Forelimb muscle (tissue), 1 donor: Measurements from ENCODE around the gene HOPX. TPM values are rescaled to one million over a fixed set of nuclear protein-coding genes. Genes with fewer than 3 reads are reported as not detected.
"Not testable (repeated sequence)": the region's sequence is repeated elsewhere in the genome, so short reads cannot be mapped to it uniquely, and the experiment has no call there.

Source experiments
- DNase-seq: peaks from one replicate; pipeline ENCODE4 v3.0.0-alpha.2; 2013; ENCODE audit warnings: low read depth
- polyA plus RNA-seq: library from polyadenylated mRNA; unstranded; fragments of 120-200 nt; gene quantifications from one replicate; pipeline ENCODE4 v1.2.1, GENCODE V29; 2013; ENCODE audit not compliant: insufficient read length

The HOPX gene
- 25.4 TPM for polyA plus RNA-seq

DNA sequence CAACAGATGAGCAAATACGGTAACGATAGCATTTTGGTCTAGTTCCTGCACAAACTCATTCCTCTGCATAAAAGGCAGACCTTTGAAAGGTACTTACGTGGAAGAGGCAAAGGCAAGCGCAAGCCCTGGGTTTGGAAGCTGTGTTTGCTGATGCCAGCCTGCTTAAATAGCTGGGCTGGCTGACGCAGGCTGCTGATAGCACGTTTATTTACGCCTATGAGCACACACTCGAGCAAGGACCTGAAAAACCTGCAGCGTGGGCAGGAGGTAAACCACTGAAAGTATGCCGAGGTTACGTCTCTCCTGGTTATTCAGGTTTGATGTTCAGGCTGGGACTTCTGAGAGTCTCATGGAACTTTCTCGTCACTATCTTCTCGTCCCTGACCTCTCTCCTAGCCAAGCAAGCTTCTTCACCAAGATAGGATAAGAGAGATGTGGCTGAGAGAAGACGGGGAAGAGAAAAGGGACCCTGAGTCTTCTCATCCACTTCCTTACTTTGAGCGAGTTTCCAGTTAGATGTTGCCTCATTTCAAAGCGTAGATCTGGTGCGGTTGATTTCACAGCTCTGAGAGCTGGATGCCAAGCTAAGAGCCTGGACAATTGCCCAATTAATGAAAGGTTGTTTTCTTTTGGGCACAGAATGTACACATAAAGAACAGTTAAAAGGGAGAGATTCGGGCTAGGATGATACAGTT is at the start of gene HOPX:
TSS of gene HOPX (minus strand) at position 139 of the 695 bp plus-strand sequence. CDS start 23,480 bp downstream, outside the sequence.
- no peak for DNase-seq

DNA sequence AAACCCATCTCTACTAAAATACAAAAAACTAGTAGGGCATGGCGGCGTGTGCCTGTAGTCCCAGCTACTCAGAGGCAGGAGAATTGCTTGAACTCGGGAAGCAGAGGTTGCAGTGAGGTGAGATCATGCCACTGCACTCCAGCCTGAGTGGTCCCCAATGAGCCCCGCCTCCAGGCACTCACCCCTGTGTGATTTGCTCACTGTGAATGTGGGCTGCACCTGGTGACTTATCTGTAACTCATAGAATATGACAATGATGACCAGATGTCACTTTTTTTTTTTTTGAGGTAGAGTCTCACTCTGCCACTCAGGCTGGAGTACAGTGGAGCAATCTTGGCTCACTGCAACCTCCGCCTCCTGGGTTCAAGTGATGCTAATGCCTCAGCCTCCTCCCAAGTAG is 49.0 kb upstream of the HOPX start:
- no peak for DNase-seq

GRCh38 chr4:56728512-56728911 is 47.4 kb upstream of the HOPX start:
- no peak for DNase-seq

DNA sequence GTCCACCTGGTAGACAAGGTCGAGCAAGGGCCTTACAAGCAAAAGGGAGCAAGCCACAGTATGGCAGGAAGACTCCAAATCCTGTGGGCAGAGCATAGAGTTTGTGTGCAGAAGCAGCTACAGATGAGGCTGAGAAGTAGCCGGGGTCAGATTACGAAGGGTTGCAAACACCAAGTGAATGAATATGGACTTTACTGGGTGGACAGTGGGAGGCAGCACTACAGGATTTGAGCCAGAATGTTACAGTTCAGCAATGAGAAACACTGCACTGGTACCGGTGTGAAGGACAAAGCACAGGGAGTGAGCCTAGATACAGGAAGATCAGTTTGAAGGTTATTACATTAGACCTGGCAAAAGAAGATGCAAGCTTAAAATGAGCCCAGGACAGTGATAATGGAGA is 46.1 kb upstream of the HOPX start:
- no peak for DNase-seq

GRCh38 chr4:56726593-56726992 is 45.5 kb upstream of the HOPX start:
- not testable (repeated sequence) for DNase-seq

GRCh38 chr4:56723659-56724230 is 42.6 kb upstream of the HOPX start:
- no peak for DNase-seq

DNA sequence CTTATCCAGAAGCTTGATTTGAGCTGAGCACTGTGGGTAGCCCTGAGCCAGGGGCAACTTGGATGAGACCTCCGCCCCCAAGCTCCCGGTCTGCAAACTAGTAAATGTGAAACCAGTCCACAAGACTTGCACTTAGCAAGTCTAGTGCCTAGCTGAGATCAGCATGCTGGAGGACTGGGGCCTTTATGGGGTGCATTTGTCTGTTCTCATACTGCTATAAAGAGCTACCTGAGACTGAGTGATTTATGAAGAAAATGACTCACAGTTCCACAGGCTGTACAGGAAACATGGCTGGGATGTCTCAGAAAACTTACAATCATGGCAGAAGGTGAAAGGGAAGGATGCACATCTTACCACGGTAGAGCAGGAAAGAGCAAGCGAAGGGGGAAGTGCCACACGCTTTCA is 42.1 kb upstream of the HOPX start:
- DNase-seq: no peak

GRCh38 chr4:56708146-56708545 is 27.1 kb upstream of the HOPX start:
- no peak for DNase-seq

DNA sequence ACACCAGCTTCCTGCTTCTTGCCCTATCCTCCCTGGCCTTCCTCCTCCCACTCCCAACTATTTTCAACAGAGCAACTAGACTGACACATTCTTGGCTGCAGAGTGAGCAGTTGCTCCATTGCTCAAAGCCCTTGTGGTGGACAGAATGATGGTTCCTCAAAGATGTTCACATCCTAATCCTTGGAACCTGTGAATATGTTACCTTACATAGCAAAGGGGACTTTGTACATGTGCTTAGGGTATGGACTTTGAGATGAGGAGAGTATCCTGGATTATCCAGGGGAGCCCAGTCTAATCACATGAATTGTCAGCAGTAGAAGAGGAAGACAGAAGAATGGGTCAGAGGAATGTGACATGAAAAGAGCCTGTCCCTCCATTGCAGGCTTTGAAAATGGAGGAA is 24.9 kb upstream of the HOPX start:
- no peak for DNase-seq

- DNase-seq: no peak
Observed at GRCh38 chr4:56705334-56705733, 24.2 kb upstream of the HOPX start.

GRCh38 chr4:56704089-56704871 is 23.2 kb upstream of the HOPX start:
- no peak for DNase-seq

GRCh38 chr4:56703378-56703777 is 22.3 kb upstream of the HOPX start:
- no peak for DNase-seq

GRCh38 chr4:56701644-56702043 is 20.5 kb upstream of the HOPX start:
- DNase-seq: no peak

GRCh38 chr4:56701161-56701480 is 20.0 kb upstream of the HOPX start:
- DNase-seq: no peak

GRCh38 chr4:56699537-56700105 is 18.5 kb upstream of the HOPX start:
- DNase-seq: no peak

- no peak for DNase-seq
Observed at GRCh38 chr4:56698329-56698728, 17.2 kb upstream of the HOPX start.

- no peak for DNase-seq
Observed at GRCh38 chr4:56696056-56696455, 15.0 kb upstream of the HOPX start.

- not testable (repeated sequence) for DNase-seq
Observed at GRCh38 chr4:56693476-56693875, 12.4 kb upstream of the HOPX start.

DNA sequence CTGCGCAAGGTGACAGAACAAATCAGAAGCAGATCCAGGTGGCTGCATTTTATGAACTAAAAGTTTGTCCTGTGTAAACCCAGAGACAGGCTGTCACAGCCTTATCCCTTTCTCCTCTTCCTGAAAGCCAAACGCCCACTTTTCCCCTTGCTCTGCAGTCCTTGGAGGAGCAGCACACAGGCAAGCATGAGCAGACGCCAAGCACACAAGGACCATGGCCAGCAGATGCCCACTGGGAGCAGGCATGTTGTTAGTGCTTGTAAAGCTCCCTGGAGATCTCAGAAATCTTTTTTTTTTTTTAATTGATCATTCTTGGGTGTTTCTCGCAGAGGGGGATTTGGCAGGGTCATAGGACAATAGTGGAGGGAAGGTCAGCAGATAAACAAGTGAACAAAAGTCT is 11.5 kb upstream of the HOPX start:
- no peak for DNase-seq

- DNase-seq: no peak
Observed at GRCh38 chr4:56691425-56691824, 10.3 kb upstream of the HOPX start.

GRCh38 chr4:56690393-56690792 is 9.3 kb upstream of the HOPX start:
- DNase-seq: no peak

DNA sequence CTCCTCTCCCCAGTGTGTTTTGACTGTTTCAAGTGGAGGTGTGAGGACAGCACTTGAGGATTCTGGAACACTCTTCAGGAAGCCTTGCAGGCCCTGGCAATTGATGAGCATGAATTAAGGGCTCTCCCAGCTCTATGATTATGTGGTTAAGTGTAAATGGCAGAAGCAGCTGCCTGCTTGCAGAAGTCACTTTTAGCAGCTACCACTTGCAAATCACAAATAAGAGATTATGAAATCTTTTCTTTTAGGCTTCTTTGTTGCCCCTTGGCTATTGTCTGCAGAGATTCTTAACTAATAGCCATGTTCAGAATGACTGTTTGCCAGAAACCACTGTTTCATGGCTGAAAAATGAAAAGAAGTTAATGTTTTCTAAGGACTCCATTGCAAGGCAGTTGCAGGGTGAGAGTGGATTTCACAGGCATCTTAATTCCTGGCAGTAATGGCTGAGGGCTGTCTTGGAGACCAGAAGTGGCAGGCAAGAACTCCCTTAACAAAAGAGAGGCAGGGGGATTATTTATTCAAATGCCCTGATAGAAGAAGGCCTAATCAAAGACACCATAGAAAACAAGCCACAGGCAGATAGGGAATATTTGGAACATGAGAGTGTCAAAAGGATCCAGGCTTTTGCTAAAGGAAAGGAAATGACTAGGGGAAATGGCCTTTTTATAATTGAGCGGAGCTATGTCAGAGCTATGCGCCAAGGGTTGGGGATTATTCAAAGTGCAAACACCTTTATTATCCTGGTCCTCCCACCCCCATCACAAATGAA is 8.3 kb upstream of the HOPX start:
- DNase-seq: no peak
